Measurements from ENCODE around the gene FFAR4. TPM values are rescaled to one million over a fixed set of nuclear protein-coding genes. Genes with fewer than 3 reads are reported as not detected.

The FFAR4 gene
- total RNA-seq, 4 donors from 2014 or later = not detected

DNA sequence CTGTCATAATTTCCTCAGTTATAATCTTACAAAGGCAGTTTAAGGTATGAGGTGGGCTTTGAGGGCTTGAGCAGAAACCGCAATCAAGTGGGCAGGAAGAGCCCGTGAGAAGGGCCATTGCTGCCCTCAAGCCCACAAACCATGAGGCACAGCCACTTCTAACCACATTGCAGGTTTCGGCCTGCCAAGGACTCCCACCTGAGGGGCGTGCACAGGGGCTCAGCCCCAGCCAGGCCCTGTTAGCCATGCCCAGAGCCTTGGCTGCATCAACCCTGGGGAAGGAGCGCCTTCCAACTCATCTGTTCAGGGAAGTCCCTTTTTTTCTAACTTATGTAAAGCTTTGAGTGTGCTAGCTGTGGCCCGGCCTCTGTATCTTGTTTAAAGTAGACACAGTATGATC, 5.9 kb upstream of the FFAR4 start:
- no peak for ATAC-seq
- Histone ChIP-seq H3K27ac (no peak overlapping the region), H3K4me1 (no peaks in the 10 kb centered on the region), H3K27me3 (peaks cover 27% of the 10 kb centered on the region), H3K4me3 (no peak overlapping the region), H3K36me3 (no peaks in the 10 kb centered on the region), H3K9me3 (peaks cover 0 to 11% (median 0%) of the 10 kb centered on the region in 3 donors)
- TF ChIP-seq, protein P1, sequence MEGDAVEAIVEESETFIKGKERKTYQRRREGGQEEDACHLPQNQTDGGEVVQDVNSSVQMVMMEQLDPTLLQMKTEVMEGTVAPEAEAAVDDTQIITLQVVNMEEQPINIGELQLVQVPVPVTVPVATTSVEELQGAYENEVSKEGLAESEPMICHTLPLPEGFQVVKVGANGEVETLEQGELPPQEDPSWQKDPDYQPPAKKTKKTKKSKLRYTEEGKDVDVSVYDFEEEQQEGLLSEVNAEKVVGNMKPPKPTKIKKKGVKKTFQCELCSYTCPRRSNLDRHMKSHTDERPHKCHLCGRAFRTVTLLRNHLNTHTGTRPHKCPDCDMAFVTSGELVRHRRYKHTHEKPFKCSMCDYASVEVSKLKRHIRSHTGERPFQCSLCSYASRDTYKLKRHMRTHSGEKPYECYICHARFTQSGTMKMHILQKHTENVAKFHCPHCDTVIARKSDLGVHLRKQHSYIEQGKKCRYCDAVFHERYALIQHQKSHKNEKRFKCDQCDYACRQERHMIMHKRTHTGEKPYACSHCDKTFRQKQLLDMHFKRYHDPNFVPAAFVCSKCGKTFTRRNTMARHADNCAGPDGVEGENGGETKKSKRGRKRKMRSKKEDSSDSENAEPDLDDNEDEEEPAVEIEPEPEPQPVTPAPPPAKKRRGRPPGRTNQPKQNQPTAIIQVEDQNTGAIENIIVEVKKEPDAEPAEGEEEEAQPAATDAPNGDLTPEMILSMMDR (IDR thresholded peaks at IDR 0.05) = no peak
- no peak for TF ChIP-seq POLR2A (IDR thresholded peaks at IDR 0.05)
- TF ChIP-seq EP300 (IDR thresholded peaks at IDR 0.05) = no peak
- TF ChIP-seq POLR2AphosphoS5 (IDR thresholded peaks at IDR 0.05) = no peak
- 80% methylated on average over 3 of the region's 6 CpGs; no CpG with 5 or more reads in 1 of the 2 donors for WGBS, 2 donors (ENCODE audit: low coverage in 1 of 2)

DNA sequence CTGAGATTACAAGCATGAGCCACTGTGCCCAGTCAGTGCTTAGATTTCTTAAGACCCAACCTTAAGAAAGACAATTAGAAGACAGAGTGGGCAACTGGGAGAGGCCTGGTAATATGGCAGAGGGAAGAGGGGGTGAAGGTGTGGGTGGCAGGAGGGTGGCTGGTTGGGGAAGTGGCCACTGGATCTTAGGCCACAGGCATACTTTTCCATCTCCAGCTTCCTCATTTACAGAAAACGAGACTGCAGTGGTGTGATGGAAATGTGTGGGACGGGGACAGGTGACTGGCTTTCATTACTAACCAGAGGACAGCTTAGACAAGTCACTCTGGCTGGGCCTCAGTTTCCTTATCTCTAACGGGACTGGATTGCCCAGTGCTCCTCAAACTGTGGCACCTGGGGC, 1.0 kb upstream of the FFAR4 start:
- no peaks in the 10 kb centered on the region for H3K36me3 ChIP-seq
- no peak overlapping the region for H3K27ac ChIP-seq
- WGBS, 2 donors (ENCODE audit: low coverage in 1 of 2) = 50 to 78% methylated on average over 2 to 3 of the region's 3 CpGs
- TF ChIP-seq, protein P1 (IDR thresholded peaks at IDR 0.05) = no peak
- peaks cover 66% of the 10 kb centered on the region for H3K27me3 ChIP-seq
- ATAC-seq = no peak
- no peak overlapping the region for H3K4me3 ChIP-seq
- no peaks in the 10 kb centered on the region for H3K9me3 ChIP-seq
- H3K4me1 ChIP-seq = peaks cover 0 to 21% (median 0%) of the 10 kb centered on the region in 3 donors

DNA sequence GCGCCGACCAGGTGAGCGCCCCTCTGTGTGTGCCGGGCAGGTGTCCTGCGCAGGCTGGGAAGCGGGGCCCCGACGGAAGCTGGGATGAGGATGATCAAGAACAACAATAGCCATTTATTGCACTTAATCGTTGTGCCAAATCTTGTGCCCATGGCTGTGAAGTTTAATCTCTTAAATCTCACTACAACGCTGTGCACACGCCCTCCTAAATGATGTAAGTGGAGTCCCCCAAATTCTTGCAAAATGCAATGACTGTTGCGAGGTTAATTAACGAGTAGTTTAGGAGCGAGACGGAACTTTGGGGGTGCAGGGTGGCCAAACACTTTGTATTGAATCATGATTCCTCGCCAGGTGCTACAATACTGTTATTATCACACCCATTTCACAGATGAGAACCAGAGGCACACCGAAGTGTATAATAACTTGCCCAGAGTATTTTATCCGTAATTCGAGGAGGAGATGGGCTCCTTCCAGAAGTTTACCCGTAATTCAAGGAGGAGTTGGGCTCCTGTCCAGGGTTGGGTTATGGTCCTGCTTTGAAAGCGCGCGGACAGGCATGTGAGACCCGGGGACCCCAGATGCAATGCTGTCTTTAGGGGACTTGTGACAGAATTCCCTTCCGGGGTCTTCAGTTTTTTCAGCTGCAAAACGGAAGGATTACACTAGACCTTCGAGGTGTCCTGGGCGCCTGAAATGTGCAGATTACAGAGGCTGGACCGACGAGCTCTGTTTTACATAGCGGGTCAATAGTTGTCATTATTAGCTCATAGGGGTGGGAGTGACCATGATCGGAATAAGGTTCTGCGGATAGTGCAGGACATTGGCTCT, 1.0 kb downstream of the FFAR4 start:
- no peak for ATAC-seq
- Histone ChIP-seq H3K27me3 (peaks cover 82% of the 10 kb centered on the region), H3K27ac (no peak overlapping the region), H3K4me3 (peak overlapping the region in 1 of 2 donors; percentile 38), H3K4me1 (peaks cover 0 to 21% (median 0%) of the 10 kb centered on the region in 3 donors), H3K9me3 (no peaks in the 10 kb centered on the region), H3K36me3 (no peaks in the 10 kb centered on the region)
- 10 to 12% methylated on average over 10 to 15 of the region's 33 CpGs for WGBS, 2 donors (ENCODE audit: low coverage in 1 of 2)
- TF ChIP-seq POLR2A (IDR thresholded peaks at IDR 0.05) (no peak), EP300 (IDR thresholded peaks at IDR 0.05) (no peak)

DNA sequence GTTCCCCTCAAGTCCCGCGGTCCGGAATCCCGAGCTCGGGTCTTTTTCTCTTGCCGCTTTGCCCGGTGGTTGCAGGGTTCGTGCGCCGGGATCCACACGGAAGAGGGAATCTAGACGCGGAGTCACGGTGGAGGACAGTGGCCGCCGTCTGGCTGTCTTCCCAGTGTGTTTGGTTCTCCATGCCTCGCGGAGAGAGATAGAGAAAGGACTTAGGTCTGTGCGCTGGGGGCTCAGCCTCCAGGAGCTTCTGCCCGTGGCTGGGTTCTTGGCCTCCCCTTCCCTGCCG, 1.6 kb downstream of the FFAR4 start:
- WGBS, 2 donors (ENCODE audit: low coverage in 1 of 2) = 0% methylated on average over 3 of the region's 21 CpGs; no CpG with 5 or more reads in 1 of the 2 donors
- ATAC-seq = no peak
- Histone ChIP-seq H3K4me1 (peaks cover 0 to 21% (median 0%) of the 10 kb centered on the region in 3 donors), H3K9me3 (no peaks in the 10 kb centered on the region), H3K27ac (no peak overlapping the region), H3K4me3 (peak overlapping the region in 1 of 2 donors; percentile 38), H3K36me3 (no peaks in the 10 kb centered on the region), H3K27me3 (peaks cover 76% of the 10 kb centered on the region)
- TF ChIP-seq, protein P1 (IDR thresholded peaks at IDR 0.05) = no peak
- TF ChIP-seq POLR2AphosphoS5 (IDR thresholded peaks at IDR 0.05) (no peak), POLR2A (IDR thresholded peaks at IDR 0.05) (no peak), EP300 (IDR thresholded peaks at IDR 0.05) (no peak)

DNA sequence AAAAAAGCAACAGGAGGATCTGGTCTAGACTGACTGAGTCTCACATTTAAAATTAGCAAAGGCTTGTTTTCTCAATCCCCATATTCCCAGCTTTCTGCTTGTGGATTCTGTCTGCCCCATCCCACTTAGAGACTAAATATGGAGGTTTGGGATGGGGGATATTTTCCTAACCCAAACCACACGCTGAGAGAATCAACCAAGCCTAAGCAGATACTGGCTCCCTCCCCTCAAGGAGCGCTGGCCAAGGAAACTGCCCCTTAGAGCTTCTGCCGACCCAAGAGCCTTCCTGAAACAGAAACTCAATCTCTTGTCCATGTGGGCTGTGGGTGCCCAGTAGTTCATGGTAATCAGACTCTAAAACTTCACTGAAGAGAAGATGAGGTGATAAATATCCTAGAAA, 3.9 kb downstream of the FFAR4 start:
- Histone ChIP-seq H3K27ac (no peak overlapping the region), H3K4me1 (peaks cover 0 to 21% (median 0%) of the 10 kb centered on the region in 3 donors), H3K27me3 (peaks cover 67% of the 10 kb centered on the region), H3K9me3 (no peaks in the 10 kb centered on the region), H3K36me3 (no peaks in the 10 kb centered on the region), H3K4me3 (no peak overlapping the region)
- TF ChIP-seq EP300 (IDR thresholded peaks at IDR 0.05) (no peak), POLR2AphosphoS5 (IDR thresholded peaks at IDR 0.05) (no peak), POLR2A (IDR thresholded peaks at IDR 0.05) (no peak)
- TF ChIP-seq, protein P1 (IDR thresholded peaks at IDR 0.05) = no peak
- WGBS, 2 donors (ENCODE audit: low coverage in 1 of 2) = 0 to 13% methylated on average over 2 to 3 of the region's 3 CpGs
- no peak for ATAC-seq
